HUDEP-2 (cell line): Measurements from ENCODE around the gene APOBEC2.
"Not testable (repeated sequence)": the region's sequence is repeated elsewhere in the genome, so short reads cannot be mapped to it uniquely, and the experiment has no call there.

Experiments used
- DNase-seq, 76 experiments: peaks; one replicate each; lab custom pipeline; 2025; ENCODE audit not compliant: unreplicated experiment in 76 of 76; lab: John Stamatoyannopoulos, UW

APOBEC2 gene

GRCh38 chr6:41053041-41053440 lies at the start of gene APOBEC2:
Gene APOBEC2, plus strand, starts transcription at chr6:41053202. Its CDS starts 146 bp downstream, at chr6:41053348.
- DNase-seq = no peak

GRCh38 chr6:41006217-41006616 lies 46.8 kb upstream of the APOBEC2 start:
- DNase-seq = peak in 70 of 76 experiments; percentile 17 to 85 (median 61)

- DNase-seq = not testable (repeated sequence)
Measured at GRCh38 chr6:41006980-41007379, 46.0 kb upstream of the APOBEC2 start.

- no peak for DNase-seq
Measured at GRCh38 chr6:41008011-41008410, 45.0 kb upstream of the APOBEC2 start.

- DNase-seq = no peak
Measured at GRCh38 chr6:41009669-41010068, 43.3 kb upstream of the APOBEC2 start.

- no peak for DNase-seq
Measured at GRCh38 chr6:41011673-41012072, 41.3 kb upstream of the APOBEC2 start.

- DNase-seq = no peak
Measured at GRCh38 chr6:41013466-41014153, 39.4 kb upstream of the APOBEC2 start.

GRCh38 chr6:41014780-41015179 lies 38.2 kb upstream of the APOBEC2 start:
- DNase-seq = no peak

GRCh38 chr6:41015860-41016259 lies 37.1 kb upstream of the APOBEC2 start:
- DNase-seq = not testable (repeated sequence)

- DNase-seq = no peak
Measured at GRCh38 chr6:41017663-41018062, 35.3 kb upstream of the APOBEC2 start.

- peak in 2 of 76 experiments; percentile 14 to 23 for DNase-seq
Measured at GRCh38 chr6:41021832-41022231, 31.2 kb upstream of the APOBEC2 start.

- DNase-seq = peak in 11 of 76 experiments; percentile 11 to 41 (median 22)
Measured at GRCh38 chr6:41022294-41022693, 30.7 kb upstream of the APOBEC2 start.

- DNase-seq = no peak
Measured at GRCh38 chr6:41023114-41023513, 29.9 kb upstream of the APOBEC2 start.

GRCh38 chr6:41025966-41026530 lies 27.0 kb upstream of the APOBEC2 start:
- DNase-seq = no peak

- DNase-seq = peak in 3 of 76 experiments; percentile 35 to 41 (median 36)
Measured at GRCh38 chr6:41027241-41027640, 25.8 kb upstream of the APOBEC2 start.

GRCh38 chr6:41027799-41028560 lies 25.0 kb upstream of the APOBEC2 start:
- peak in 74 of 76 experiments; percentile 31 to 99 (median 82) for DNase-seq

GRCh38 chr6:41028561-41029412 lies 24.2 kb upstream of the APOBEC2 start:
- DNase-seq = peak in 26 of 76 experiments; percentile 20 to 97 (median 62)

GRCh38 chr6:41032830-41033229 lies 20.2 kb upstream of the APOBEC2 start:
- DNase-seq = no peak

- DNase-seq = no peak
Measured at GRCh38 chr6:41033776-41034175, 19.2 kb upstream of the APOBEC2 start.

GRCh38 chr6:41036186-41036585 lies 16.8 kb upstream of the APOBEC2 start:
- no peak for DNase-seq

- no peak for DNase-seq
Measured at GRCh38 chr6:41036601-41037000, 16.4 kb upstream of the APOBEC2 start.
